HG03354 (cell line): ENCODE measurements around the gene SLC2A6.

ENCODE experiments used
- ATAC-seq: cut with Tn5 transposase; IDR thresholded peaks from one replicate; pipeline ENCODE4 v1.9.1; 2021; ENCODE audit warnings: mild to moderate bottlenecking; ENCODE audit not compliant: unreplicated experiment, poor library complexity, severe bottlenecking

SLC2A6 gene

DNA sequence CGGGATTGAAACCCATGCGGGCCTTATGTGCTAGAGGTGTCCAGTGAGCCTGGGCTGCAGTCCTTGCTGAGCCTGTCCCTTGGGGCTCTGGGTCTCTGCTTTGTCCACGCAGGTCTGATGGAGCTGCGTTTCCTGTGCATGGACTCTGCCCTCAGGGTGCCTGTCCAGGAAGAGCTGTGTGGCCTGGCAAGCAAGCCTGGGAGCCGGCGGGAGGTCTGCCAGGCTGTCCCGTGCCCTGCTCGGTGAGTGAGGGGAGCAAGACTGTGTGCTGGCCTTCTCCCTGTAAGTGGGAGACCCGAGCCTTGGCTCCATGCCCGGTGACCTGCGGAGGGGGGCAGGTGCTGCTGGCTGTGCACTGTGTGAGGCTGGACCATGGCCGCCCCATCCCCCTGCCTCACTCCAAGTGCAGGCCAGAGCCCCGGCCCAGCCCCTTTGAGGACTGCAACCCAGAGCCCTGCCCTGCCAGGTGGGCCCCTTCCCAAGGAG is 30.4 kb downstream of the SLC2A6 start:
- no peak for ATAC-seq

DNA sequence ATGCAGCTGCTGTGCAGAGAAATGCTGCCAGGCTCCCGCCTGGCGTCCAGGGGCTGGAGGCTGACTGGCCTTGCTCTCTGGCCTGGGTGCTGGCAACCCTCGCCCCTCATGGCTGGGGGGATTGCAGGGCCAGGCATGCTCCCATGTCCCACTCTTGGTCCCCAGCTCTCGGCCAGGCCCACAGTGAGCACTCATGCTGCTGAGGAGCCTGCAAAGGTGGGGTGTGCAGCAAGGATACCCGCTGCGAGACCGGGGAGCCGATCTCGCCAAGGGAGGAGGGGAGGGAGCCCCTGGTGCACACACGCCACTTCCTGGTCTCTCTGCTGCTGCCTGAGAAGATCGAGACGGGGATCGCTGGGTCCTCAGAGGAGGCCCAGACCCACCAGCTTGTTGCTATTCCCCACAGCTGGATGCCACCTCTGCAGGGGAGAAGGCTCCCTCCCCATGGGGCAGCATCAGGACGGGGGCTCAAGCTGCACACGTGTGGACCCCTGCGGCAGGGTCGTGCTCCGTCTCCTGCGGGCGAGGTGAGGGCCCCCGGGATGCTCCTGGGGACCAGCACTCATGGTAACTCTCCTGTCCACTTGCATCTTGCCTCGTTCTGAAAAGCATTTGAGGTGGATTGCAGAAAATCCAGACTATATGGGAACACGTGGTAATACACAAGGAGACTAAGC is 33.5 kb downstream of the SLC2A6 start:
- no peak for ATAC-seq

DNA sequence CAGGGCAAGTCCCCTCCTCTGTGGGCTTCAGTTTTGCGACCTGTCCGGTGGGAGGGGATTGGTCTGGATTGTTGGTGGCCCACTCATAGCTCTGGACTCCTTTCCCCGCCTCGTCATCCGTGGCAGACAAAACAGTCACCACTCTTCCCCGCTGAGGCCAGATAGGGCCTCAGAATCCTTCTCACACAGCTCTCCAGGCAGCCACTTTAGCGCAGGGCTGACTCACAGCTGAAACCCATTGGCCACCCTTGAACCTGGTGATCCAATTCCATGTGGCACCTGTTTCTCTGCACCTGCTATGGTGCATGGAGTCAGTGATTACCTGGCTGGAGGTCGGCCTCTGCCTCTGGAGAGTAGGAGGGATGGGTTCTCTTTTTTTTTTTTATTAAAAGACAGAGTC is 34.9 kb downstream of the SLC2A6 start:
- no peak for ATAC-seq

DNA sequence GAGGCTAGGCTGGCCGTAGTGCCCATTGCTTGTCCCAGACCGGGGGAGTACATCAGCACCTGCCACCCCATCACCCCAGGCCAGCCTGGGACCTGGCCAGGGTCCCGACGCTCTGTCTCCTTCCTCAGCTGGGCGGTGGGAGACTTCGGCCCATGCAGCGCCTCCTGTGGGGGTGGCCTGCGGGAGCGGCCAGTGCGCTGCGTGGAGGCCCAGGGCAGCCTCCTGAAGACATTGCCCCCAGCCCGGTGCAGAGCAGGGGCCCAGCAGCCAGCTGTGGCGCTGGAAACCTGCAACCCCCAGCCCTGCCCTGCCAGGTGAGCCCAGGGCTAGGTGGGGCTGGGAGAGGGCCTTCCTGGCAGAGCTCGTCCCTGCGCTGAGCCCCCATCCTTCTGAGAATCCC is 35.7 kb downstream of the SLC2A6 start:
- no peak for ATAC-seq

DNA sequence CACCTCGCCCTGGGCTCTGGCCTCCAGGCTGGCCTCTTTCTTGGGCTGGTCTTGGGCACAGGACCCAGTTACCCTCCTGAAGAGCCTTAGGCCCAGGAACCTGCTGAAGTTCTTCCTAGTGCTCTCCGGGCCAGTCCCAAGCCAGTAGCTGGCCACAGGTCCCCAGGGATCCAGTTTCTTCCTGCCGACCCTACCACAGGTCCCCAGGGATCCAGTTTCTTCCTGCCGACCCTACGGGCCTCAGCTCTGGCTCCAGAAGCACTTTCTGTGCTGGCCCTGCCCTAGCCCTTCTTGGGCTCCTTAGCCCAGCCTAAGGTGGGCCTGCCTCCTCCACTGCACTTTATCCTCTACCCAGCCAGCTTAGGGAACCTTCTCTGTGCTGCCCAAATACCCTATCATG is 37.3 kb downstream of the SLC2A6 start:
- no peak for ATAC-seq

DNA sequence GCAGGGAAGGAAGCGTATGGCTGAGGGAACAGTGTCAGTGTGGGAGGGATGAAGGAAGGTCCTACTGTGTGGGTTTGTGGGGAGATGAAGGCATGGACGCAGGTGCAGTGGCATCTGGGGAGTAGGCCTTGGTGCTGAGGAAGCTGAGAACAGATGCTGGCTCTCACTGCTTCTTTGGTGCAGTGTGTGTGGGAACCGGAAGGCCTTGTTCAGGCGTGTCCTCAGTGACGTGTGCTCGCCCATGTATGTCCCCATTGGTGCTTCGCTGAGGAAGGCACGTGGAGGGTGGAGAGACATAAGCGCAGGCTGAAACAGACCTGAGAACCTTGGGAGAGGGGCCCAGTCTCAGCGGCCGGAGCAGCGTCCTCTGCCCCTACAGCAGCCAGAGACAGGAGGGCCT is 38.0 kb downstream of the SLC2A6 start:
- peak; percentile 79 for ATAC-seq

DNA sequence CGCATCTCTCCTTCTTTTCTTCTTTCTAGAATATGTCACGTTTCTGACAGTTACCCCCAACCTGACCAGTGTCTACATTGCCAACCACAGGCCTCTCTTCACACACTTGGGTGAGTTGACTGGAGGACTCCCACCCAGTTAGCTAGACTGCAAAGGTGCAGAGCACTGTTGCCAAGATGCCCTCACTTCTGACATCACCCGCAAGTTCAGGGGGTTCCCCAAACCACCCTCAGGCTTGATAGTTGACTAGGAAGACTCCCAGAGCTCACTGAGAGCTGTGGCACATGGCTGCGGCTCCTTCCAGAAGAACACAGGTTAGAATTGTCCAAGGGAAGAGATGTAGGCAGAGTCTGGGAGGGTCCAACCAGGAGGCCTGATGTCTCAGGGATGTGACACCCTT is 39.6 kb downstream of the SLC2A6 start:
- no peak for ATAC-seq

DNA sequence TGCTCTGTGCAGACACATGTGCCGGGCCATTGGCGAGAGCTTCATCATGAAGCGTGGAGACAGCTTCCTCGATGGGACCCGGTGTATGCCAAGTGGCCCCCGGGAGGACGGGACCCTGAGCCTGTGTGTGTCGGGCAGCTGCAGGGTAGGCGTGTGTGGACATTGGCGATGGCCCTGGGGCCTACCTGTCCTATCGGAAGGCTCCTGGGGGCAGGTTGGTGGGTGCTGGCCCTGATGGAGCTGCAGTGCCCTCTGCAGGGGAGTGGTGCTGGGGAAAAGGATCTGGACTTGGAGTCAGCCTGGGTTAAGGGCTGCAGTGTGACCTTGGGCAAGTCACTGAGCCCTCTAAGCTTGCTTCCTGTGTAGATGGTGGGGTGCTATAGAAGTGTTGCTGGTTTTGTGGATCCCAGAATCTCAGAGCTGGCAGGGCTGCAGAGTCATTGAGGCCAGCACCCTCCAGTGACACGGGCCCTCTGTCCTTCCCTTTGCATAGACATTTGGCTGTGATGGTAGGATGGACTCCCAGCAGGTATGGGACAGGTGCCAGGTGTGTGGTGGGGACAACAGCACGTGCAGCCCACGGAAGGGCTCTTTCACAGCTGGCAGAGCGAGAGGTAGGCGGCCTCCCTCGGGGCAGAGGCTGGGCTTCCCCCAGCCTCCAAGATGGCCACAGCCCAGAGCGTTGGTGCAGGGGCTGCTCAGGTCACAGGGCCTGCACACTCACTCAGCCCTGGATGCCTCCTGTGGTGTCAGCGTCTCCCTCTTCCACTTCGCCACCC is 41.0 kb downstream of the SLC2A6 start:
- no peak for ATAC-seq

DNA sequence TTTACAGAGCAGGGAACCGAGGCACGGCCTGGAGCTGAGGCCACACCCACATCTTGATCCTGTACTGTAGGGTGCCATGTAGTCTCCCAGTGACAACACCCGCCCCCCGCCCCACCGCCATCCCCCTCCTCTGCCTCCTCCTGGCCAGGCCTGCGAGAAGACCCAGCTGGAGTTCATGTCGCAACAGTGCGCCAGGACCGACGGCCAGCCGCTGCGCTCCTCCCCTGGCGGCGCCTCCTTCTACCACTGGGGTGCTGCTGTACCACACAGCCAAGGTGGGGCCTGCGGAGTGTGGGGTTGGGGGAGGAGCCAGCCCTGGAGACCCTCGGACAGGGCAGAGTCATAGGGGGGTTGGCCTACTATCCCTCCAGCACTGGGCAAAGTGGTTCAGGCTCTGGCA is 42.2 kb downstream of the SLC2A6 start:
- ATAC-seq = no peak

DNA sequence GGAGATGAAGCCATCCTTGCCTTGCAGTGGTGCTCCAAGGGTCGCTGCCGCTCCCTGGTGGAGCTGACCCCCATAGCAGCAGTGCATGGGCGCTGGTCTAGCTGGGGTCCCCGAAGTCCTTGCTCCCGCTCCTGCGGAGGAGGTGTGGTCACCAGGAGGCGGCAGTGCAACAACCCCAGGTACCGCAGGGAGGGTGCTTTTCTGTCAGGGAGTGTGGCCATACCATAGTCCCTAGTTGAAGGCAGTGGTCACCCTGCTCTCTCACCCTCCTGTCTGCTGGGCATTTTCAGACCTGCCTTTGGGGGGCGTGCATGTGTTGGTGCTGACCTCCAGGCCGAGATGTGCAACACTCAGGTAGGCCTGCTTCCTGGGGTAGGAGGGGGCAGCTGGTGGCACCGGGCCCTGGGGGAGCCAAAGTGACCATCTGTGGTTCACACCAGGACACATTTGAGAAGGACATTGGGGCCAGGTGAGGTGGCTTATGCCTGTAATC is 45.5 kb downstream of the SLC2A6 start:
- ATAC-seq = no peak

DNA sequence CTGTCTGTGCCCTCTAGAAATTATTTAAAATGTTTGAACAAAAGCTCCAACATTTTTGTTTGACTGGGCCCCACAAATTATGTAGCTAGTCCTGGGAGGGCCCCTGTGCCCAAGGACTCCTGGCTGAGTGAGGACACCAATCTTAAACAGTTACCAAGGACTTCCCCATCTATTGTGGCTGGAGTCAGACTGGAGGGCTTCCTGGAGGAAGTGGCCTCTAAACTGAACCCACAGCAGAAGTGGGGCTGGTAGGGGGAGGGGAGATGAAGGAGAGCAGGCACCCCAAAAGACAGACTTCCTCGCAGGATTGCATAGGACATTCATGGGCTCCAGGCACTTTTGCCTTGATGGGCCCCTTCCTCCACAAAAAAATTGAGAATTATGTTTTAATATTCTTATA is 48.7 kb downstream of the SLC2A6 start:
- no peak for ATAC-seq

DNA sequence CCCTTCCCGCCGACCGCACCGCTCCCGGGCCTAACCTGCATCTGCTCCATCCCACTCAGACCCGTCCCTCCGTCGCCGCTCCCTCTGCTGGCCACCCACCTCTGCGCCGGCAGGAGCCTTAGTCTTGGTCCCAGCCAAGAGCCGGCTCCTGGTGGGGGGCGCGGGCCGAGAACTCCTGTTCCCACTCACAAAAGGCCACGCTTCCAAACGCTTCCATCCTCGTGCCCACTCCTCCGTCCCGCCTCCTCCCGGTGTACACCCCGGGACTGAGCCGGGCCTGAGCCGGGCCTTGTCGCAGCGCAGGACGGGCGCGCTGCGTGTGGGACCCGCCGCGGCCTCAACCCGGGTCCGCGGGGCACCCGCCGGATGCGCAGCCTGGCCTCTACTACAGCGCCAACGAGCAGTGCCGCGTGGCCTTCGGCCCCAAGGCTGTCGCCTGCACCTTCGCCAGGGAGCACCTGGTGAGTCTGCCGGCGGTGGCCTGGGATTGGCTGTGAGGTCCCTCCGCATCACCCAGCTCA is 49.2 kb downstream of the SLC2A6 start:
- no peak for ATAC-seq

DNA sequence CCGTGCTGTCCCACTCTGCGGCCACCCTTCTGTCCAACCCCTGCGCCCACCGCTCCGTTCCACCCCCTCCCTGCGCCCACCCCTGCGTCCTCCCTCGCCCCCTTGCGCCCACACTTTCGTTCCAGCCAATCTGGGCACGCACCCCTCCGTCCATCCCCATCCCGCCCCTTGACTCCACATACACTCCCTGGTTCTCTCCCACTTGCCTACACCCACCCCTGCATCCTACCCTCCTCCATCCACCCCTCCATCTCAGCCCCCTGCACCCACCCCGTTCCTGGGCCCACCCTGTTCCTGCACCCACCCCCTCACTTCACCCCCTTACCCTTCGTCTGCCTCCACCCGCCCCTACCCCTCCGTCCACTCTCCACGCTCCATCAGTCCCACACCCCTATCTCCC is 49.7 kb downstream of the SLC2A6 start:
- ATAC-seq = no peak

DNA sequence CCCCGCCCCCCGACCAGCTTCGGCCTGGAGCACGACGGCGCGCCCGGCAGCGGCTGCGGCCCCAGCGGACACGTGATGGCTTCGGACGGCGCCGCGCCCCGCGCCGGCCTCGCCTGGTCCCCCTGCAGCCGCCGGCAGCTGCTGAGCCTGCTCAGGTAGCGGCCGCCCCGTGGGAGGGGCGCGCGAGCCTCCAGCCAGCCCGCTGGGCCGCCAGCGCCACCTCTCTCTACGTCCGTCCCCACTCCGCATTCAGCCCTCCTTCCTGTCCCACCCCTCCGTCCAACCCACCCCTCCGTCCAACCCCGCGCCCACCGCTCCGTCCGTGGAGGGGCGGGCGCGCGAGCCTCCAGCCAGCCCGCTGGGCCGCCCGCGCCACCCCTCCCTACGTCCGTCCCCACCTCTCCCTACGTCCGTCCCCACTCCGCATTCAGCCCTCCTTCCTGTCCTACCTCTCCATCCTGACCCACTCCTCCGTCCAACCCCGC is 50.2 kb downstream of the SLC2A6 start:
- ATAC-seq = no peak

DNA sequence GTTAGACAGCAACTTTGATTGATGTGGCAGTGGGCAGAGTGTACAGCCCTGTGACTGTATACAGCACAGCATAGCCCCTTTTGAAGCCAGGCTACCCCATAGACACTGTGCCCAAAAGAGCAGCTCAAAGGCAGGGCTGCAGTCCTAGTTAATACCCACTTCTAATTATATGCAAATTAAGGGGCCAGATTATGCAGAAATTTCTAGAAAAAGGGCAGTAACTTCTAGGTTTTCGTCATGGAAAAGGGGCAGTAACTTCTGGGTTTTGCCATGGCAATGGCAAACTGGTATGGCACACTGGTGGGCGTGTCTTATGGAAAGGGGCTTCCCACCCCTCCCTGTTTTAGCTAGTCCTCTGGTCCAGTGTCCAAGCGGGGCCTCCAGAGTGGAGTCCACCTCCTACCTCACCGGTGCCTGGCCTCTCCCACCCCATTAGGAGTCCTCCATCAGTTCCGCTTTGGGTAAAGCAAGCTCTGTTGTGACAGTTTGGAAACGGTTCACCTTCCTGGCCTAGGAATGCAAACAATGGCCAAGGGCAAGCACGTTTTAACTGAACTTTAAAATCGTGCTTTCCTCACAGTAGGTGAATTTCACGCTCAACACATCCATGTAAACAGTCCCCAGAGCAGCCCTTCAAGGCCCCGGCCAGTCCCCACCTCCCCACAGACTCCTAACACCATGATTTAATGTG is 51.1 kb downstream of the SLC2A6 start:
- ATAC-seq = no peak

DNA sequence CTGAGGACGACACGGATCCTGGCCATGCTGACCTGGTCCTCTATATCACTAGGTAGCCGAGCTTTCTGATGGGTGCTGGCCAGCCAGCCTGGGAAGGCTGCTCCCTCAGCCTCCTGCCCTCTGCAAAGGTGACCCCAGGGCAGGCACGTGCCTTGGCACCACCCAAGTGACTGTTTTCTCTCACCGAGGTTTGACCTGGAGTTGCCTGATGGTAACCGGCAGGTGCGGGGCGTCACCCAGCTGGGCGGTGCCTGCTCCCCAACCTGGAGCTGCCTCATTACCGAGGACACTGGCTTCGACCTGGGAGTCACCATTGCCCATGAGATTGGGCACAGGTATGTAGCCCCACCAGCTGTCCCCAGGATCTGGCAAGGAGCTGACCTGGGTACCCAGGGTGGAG is 52.9 kb downstream of the SLC2A6 start:
- no peak for ATAC-seq

DNA sequence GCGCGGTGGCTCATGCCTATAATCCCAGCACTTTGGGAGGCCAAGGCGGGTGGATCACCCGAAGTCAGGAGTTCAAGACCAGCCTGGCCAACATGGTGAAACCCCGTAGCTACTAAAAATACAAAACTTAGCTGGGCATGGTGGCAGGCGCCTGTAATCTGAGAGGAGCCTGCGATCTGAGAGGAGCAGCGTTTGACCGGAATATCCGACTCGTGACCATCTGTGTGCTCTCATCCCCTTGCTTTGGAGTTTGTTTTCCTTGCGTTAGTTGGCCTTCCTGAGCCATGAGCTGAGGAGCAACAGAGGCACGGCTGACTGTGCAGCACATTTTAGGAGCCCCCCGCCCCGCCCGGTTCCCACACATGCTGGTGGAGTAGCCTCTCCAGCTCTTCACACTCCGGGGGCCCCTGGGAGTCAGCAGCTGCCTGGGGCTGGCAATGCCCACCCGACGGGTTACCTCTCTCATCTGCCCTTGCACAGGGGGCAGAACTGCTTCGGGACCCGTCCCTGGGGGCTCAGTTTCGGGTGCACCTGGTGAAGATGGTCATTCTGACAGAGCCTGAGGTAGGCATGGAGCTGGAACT is 53.8 kb downstream of the SLC2A6 start:
- ATAC-seq = no peak

DNA sequence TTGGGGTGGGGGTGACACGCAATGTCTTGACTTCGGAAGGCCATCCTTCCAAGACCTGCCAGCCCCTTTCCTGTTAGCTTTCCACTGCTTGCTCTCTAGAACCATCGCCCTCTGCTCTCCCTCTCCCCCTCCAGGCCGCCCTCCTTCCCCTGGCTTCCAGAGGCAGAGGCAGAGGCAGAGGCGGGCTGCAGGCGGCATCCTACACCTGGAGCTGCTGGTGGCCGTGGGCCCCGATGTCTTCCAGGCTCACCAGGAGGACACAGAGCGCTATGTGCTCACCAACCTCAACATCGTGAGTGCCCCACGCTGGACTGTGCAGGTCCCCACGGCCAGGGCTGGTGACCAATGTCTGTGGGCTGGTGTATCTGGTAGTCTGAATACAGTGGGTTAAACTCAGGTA is 54.7 kb downstream of the SLC2A6 start:
- no peak for ATAC-seq

DNA sequence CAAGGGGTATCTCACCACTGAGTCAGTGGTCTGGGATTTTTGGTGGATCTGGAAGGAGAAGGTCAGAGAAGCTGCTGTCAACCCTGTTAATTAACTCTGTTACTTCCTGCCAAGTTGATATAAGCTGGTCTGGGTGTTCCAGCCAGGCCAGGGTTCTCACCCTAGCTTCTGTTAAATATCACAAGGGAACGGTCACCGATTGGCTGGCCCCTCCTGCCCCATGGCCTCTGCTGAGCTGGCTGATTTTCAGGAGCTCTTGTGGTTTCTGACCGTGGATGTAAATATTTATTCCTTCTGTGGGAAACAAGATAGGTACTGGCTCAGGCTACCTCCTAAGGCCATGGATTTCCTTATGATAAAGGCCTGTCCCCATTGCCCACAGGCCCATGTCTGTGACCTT is 55.7 kb downstream of the SLC2A6 start:
- no peak for ATAC-seq
